HUES64 (cell line): Measurements from ENCODE around the gene DNAJC7.
A peak's percentile ranks its signal among the peaks of the same experiment; 100 is the strongest.

Experiments used
- H3K27ac ChIP-seq: 2 replicates; pipeline ENCODE4 v1.7.0; 2013; ENCODE audit warnings: low read depth, low read length, inconsistent platforms
- H3K27me3 ChIP-seq: 2 replicates; pipeline ENCODE4 v1.6.1; 2013; ENCODE audit warnings: mild to moderate bottlenecking, low read length; ENCODE audit not compliant: insufficient read depth
- H3K36me3 ChIP-seq: 2 replicates; pipeline ENCODE4 v1.6.1; 2013; ENCODE audit warnings: mild to moderate bottlenecking, low read length; ENCODE audit not compliant: insufficient read depth
- H3K4me1 ChIP-seq: 2 replicates; pipeline ENCODE4 v1.6.1; 2013; ENCODE audit warnings: mild to moderate bottlenecking, low read length, moderate library complexity; ENCODE audit not compliant: insufficient read depth
- H3K4me3 ChIP-seq: 2 replicates; pipeline ENCODE4 v1.5.1; 2013; ENCODE audit warnings: mild to moderate bottlenecking, low read length, moderate library complexity
- H3K9ac ChIP-seq: 2 replicates; pipeline ENCODE4 v1.6.1; 2013; ENCODE audit warnings: mild to moderate bottlenecking, low read depth, low read length
- H3K9me3 ChIP-seq: 2 replicates; pipeline ENCODE4 v1.6.1; 2013; ENCODE audit warnings: low read depth, low read length; ENCODE audit not compliant: insufficient read depth
- WGBS: fragments of 150-250, 120-280 bp; methylation state at CpG from one replicate; pipeline ENCODE4 v1.1.7; 2013; ENCODE audit warnings: missing lambda C conversion rate; 5-methylcytosine and 5-hydroxymethylcytosine counted together

DNAJC7 gene

GRCh38 chr17:42053731-42054500 is 36.7 kb upstream of the DNAJC7 start:
- Histone ChIP-seq H3K9ac (no peak overlapping the region), H3K4me1 (peaks cover 30% of the 10 kb centered on the region), H3K27ac (no peak overlapping the region), H3K27me3 (peaks cover 6% of the 10 kb centered on the region; the same call in 1 of the 2 replicates), H3K4me3 (peak overlapping the region; percentile 7; the same call in 1 of the 2 replicates), H3K9me3 (no peaks in the 10 kb centered on the region), H3K36me3 (no peaks in the 10 kb centered on the region)
- 19% methylated on average over 9 of the region's 12 CpGs for WGBS

GRCh38 chr17:42052346-42052877 is 35.2 kb upstream of the DNAJC7 start:
- no peaks in the 10 kb centered on the region for H3K36me3 ChIP-seq
- no peak overlapping the region for H3K4me3 ChIP-seq
- no peaks in the 10 kb centered on the region for H3K9me3 ChIP-seq
- no peak overlapping the region for H3K9ac ChIP-seq
- H3K27me3 ChIP-seq = peaks cover 6% of the 10 kb centered on the region; the same call in 1 of the 2 replicates
- 93% methylated on average over 6 of the region's 6 CpGs for WGBS
- peaks cover 30% of the 10 kb centered on the region for H3K4me1 ChIP-seq
- no peak overlapping the region for H3K27ac ChIP-seq

DNA sequence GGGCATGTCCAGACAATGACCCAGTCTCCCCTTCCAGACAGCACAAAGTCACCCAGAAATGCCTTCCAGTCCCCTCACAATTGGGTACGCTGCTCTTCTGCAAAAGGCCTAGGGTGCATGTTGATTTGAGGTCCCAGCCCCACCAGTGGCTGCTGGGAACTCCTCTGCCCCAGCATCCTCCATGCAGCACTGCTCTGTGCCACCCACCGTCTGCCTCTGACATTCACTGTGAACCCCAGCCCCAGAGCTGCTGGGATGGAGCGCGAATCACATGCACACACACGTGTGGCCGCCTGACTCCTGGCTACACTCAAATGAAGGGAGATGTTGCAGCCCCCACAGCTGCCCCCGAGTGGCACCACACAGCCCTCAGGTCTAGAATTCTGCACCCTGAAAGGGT is 34.4 kb upstream of the DNAJC7 start:
- H3K9ac ChIP-seq = 0 out of 2 replicates have a peak overlapping the region, but pooled peaks have one; percentile 28
- H3K9me3 ChIP-seq = no peaks in the 10 kb centered on the region
- H3K27ac ChIP-seq = no peak overlapping the region
- no peaks in the 10 kb centered on the region for H3K36me3 ChIP-seq
- H3K27me3 ChIP-seq = peaks cover 6% of the 10 kb centered on the region; the same call in 1 of the 2 replicates
- no peak overlapping the region; the same call in 1 of the 2 replicates for H3K4me3 ChIP-seq
- WGBS = 92% methylated on average over 7 of the region's 7 CpGs
- peaks cover 30% of the 10 kb centered on the region for H3K4me1 ChIP-seq

GRCh38 chr17:42051013-42051400 is 33.8 kb upstream of the DNAJC7 start:
- Histone ChIP-seq H3K36me3 (no peaks in the 10 kb centered on the region), H3K4me3 (peak overlapping the region; percentile 60), H3K9me3 (no peaks in the 10 kb centered on the region), H3K9ac (no peak overlapping the region), H3K27me3 (peaks cover 6% of the 10 kb centered on the region; the same call in 1 of the 2 replicates), H3K4me1 (peaks cover 28% of the 10 kb centered on the region), H3K27ac (no peak overlapping the region)
- 38% methylated on average over 8 of the region's 8 CpGs for WGBS

- no peak within 1 kb of the TSS for H3K27ac ChIP-seq
- H3K27me3 ChIP-seq = peaks cover 6% of the 10 kb centered on the region; the same call in 1 of the 2 replicates
- H3K36me3 ChIP-seq = no peaks in the 10 kb centered on the region
- WGBS = 1% methylated on average over 65 of the region's 65 CpGs
- H3K9me3 ChIP-seq = no peaks in the 10 kb centered on the region
- peak within 1 kb of the TSS; percentile 60 for H3K4me3 ChIP-seq
- H3K9ac ChIP-seq = peak within 1 kb of the TSS; percentile 32; the same call in 1 of the 2 replicates
- peaks cover 23% of the 10 kb centered on the region for H3K4me1 ChIP-seq
Measured at GRCh38 chr17:42050393-42051012, 33.3 kb upstream of the DNAJC7 start, which contains the start of gene C17orf113. Gene C17orf113, minus strand, starts transcription at chr17:42050601. Its CDS starts 7,225 bp downstream, at chr17:42043376.

- Histone ChIP-seq H3K27ac (no peak overlapping the region), H3K4me1 (peaks cover 18% of the 10 kb centered on the region), H3K36me3 (no peaks in the 10 kb centered on the region), H3K27me3 (peaks cover 6% of the 10 kb centered on the region; the same call in 1 of the 2 replicates), H3K9ac (peak overlapping the region; percentile 32; the same call in 1 of the 2 replicates), H3K9me3 (no peaks in the 10 kb centered on the region), H3K4me3 (peak overlapping the region; percentile 60)
- 8% methylated on average over 7 of the region's 7 CpGs for WGBS
Measured at GRCh38 chr17:42049834-42050392, 32.7 kb upstream of the DNAJC7 start.

GRCh38 chr17:42047343-42047742 is 30.1 kb upstream of the DNAJC7 start:
- 85% methylated on average over 9 of the region's 12 CpGs for WGBS
- Histone ChIP-seq H3K9me3 (no peaks in the 10 kb centered on the region), H3K9ac (no peak overlapping the region), H3K4me1 (peaks cover 8% of the 10 kb centered on the region; the same call in 1 of the 2 replicates), H3K36me3 (no peaks in the 10 kb centered on the region), H3K27me3 (no peaks in the 10 kb centered on the region; the same call in 1 of the 2 replicates), H3K4me3 (no peak overlapping the region), H3K27ac (no peak overlapping the region)

GRCh38 chr17:42045719-42046118 is 28.5 kb upstream of the DNAJC7 start:
- no peak overlapping the region for H3K27ac ChIP-seq
- H3K4me3 ChIP-seq = no peak overlapping the region
- no peak overlapping the region for H3K9ac ChIP-seq
- 76% methylated on average over 1 of the region's 1 CpG for WGBS
- H3K9me3 ChIP-seq = no peaks in the 10 kb centered on the region
- H3K4me1 ChIP-seq = no peaks in the 10 kb centered on the region
- H3K27me3 ChIP-seq = no peaks in the 10 kb centered on the region
- no peaks in the 10 kb centered on the region for H3K36me3 ChIP-seq

GRCh38 chr17:42042598-42043319 is 25.5 kb upstream of the DNAJC7 start:
- no peaks in the 10 kb centered on the region for H3K27me3 ChIP-seq
- 92% methylated on average over 20 of the region's 20 CpGs for WGBS
- H3K36me3 ChIP-seq = no peaks in the 10 kb centered on the region
- H3K9me3 ChIP-seq = no peaks in the 10 kb centered on the region
- H3K27ac ChIP-seq = no peak overlapping the region
- no peak overlapping the region for H3K4me3 ChIP-seq
- no peak overlapping the region for H3K9ac ChIP-seq
- no peaks in the 10 kb centered on the region; the same call in 1 of the 2 replicates for H3K4me1 ChIP-seq

DNA sequence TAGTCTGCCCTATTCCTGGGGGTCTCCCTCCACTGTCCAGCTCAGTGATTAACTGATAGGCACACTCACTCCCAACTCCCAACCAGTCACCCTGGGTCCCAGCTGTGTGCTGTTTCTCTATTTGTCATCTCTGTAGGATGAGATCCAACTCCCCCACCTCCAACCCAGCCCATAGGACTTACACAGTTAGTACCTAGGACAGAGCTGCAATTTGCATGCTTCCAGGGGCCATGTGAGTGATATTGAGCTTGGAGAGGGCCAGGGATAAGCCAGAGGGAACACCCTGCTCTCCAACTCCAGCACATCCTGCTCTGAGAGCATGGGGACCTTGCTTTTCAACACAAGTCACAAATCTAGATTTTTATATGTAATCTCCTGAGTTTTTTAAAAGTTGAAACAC is 24.4 kb upstream of the DNAJC7 start:
- H3K36me3 ChIP-seq = no peaks in the 10 kb centered on the region
- no peaks in the 10 kb centered on the region for H3K9me3 ChIP-seq
- H3K27ac ChIP-seq = no peak overlapping the region
- H3K27me3 ChIP-seq = no peaks in the 10 kb centered on the region
- H3K4me3 ChIP-seq = no peak overlapping the region
- no peaks in the 10 kb centered on the region; the same call in 1 of the 2 replicates for H3K4me1 ChIP-seq
- no peak overlapping the region for H3K9ac ChIP-seq
